Vagina (tissue), 2 donors: ENCODE results near the gene PPP3CA.

ENCODE experiments used
- CTCF ChIP-seq, 3 experiments: fragments of 450-650 bp in 2 of 3; fragments of 200-600 bp in 1 of 3; sonication (generic) in 1 of 3; IDR thresholded peaks; one replicate each; pipeline ENCODE4 v1.5.1; 2017 to 2019; ENCODE audit warnings: antibody characterized with exemption in 3 of 3, mild to moderate bottlenecking in 2 of 3, moderate library complexity in 2 of 3
- POLR2A ChIP-seq, 2 donors: fragments of 450-650 bp; IDR thresholded peaks; one replicate each; pipeline ENCODE4 v1.6.1; 2017; ENCODE audit warnings: antibody characterized with exemption in 2 of 2, mild to moderate bottlenecking in 2 of 2, moderate library complexity in 2 of 2
- POLR2AphosphoS5 ChIP-seq, 2 donors: sonication (generic); formaldehyde crosslinking; IDR thresholded peaks; one replicate each; pipeline ENCODE4 v1.9.0; 2017; ENCODE audit warnings: antibody characterized with exemption in 2 of 2, mild to moderate bottlenecking in 2 of 2, low read depth in 1 of 2; ENCODE audit not compliant: insufficient read depth in 1 of 2

DNA sequence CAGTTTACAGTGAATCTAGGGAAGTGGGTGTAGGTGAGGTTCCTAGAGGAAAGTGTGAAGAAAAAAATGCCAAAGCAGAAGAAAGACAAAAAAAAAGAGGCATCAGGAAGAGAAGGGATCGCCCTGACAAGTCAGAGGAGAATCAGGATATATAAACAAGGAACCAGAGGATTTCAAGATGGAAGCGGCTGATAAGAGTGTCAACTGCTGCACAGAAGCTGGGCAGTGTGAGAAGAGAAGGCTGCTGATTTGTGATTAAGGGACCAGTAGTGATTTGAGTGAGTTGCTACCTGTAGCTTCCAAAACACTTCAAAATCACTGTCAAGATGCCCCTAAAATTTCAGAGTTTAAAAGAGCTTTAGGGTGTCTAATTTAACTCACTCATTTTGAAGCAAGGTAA, 258.2 kb downstream of the PPP3CA start:
- TF ChIP-seq POLR2AphosphoS5 (IDR thresholded peaks at IDR 0.05; ENCODE audit: insufficient read depth in 1 of 2, low read depth in 1 of 2), result no peak
- TF ChIP-seq CTCF (IDR thresholded peaks at IDR 0.05), result no peak
- no peak for TF ChIP-seq POLR2A (IDR thresholded peaks at IDR 0.05)
